Measurements from ENCODE around the gene SLC35E1.
"Not testable (repeated sequence)": the region's sequence is repeated elsewhere in the genome, so short reads cannot be mapped to it uniquely, and the experiment has no call there.

The SLC35E1 gene

GRCh38 chr19:16581145-16581970 is 9.1 kb upstream of the SLC35E1 start:
- DNase-seq, result no peak

- no peak for DNase-seq
Observed at GRCh38 chr19:16579381-16579780, 7.2 kb upstream of the SLC35E1 start.

GRCh38 chr19:16577531-16577985 is 5.3 kb upstream of the SLC35E1 start:
- no peak for DNase-seq

- DNase-seq, result no peak
Observed at GRCh38 chr19:16576690-16577530, 4.7 kb upstream of the SLC35E1 start.

- DNase-seq, result no peak
Observed at GRCh38 chr19:16575861-16576689, 3.9 kb upstream of the SLC35E1 start.

DNA sequence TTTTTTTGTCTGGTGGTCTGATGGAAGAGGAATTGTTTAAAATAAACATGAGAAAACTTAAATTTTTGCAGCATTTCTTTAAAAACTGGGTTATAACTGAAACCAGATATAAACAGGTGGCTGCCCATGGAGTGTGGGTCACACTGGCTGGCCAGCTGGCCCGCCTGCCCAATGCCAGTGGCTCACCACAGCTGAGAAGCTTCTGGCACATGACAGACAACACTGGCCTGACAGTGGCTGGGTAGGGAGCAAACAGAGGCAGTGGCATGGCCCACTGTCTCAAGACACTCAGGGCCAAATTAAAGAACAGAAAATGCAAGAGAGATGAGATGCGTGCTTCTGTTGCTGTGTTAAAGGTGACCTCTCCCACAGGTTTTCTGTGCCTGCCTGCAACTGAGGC is 3.1 kb upstream of the SLC35E1 start:
- DNase-seq, result no peak

DNA sequence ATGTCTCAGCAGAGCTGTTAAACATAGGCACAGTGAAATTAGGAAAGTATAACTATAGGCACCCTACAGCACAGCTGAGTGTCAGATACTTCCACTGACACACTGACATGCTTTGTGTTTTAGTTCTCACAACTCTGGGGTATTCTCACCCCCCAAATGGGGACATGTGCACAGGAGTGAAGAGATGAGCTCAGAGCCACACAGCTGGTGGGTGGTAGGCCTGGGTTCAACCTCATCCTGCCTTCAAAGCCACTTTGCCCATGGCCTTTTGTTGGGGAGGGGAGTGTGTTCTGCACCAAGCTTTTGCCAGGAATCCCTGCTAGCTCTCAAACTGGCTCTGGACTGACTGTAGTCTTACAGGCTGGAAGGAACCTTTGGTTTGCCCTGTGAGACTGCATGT is 1.7 kb upstream of the SLC35E1 start:
- DNase-seq, result no peak

DNA sequence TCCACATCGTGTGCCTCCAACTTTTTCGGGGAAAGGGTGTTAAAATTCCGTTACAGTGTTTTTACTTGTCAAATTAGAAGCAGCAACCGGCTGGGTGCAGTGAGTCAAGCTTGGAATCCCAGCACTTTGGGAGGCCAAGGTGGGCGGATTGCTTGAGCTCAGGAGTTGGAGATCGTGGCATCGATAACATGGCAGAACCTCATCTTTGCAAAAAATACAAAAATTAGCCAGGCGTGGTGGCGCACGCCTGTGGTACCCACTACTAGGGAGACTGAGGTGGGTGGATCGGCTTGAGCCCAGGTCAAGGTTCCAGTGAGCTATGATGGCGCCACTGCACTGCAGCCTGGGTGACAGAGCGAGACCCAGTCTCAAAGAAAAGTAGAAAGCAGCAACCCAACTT is 1.1 kb upstream of the SLC35E1 start:
- no peak for DNase-seq

DNA sequence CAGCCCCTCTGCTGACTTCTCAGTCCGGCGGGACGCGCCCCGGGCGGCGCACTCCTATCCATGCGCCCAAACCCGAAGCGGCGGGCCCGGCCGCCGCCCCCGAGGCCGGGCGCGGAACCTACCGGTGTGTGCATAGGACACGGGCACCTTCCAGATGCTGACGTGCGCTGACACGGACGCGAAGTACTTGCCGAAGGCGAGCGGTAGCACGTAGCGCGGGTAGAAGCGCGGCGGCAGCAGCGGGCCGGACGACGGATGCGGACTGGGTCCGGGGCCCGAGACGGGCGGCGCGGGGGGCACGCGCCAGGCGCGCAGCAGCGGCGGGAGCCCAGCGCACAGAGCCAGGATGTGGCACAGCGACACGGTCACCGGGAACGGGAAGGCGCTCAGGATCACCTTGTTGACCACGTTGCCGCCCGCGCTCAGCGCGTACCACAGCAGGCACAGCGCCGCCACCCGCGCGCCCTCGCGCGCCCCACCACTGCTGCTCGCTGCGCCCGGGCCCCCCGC is 338 bp downstream of the SLC35E1 start:
- no peak for DNase-seq

GRCh38 chr19:16571283-16571682 is 932 bp downstream of the SLC35E1 start:
- DNase-seq, result no peak

- no peak for DNase-seq
Observed at GRCh38 chr19:16569609-16570320, 2.5 kb downstream of the SLC35E1 start.

GRCh38 chr19:16566702-16567101 is 5.5 kb downstream of the SLC35E1 start:
- DNase-seq, result no peak

DNA sequence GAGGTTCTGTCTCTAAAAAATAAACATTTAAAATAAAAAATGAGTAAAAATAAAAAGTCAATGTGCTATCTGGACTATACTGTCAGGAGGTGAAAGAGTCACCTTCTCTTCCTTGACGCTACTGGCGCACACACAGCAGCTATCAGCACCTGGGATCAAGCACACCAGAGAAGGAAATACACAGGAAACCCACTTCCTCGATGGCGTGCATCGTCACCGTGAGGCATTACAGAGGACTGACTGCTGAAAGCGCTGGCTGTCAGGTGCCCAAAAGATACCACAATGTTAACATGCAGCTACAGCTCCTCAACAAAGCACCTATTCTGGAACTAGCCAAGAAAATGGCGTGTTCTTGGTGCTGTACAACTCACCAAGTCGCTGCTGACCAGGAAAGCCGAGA is 6.1 kb downstream of the SLC35E1 start:
- no peak for DNase-seq

DNA sequence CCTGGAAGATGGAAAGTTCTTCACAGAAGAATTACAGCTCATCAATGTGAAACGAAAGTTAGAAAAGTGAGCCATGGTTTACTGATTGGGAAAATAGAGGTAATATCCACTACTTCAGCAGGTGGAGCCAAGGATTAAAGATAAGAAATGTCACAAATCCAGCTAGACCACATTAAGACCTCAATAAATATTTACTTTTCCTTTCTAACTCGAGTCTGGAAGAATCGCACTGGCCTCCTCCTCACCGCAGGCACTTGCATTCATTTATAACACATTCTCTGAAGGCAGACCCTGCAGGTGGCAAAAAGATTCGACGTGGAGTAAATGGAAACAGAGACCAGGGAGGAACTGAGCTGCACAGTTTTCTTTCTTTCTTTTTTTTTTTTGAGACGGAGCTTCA is 7.4 kb downstream of the SLC35E1 start:
- no peak for DNase-seq

- DNase-seq, result no peak
Observed at GRCh38 chr19:16562608-16563025, 9.6 kb downstream of the SLC35E1 start.

DNA sequence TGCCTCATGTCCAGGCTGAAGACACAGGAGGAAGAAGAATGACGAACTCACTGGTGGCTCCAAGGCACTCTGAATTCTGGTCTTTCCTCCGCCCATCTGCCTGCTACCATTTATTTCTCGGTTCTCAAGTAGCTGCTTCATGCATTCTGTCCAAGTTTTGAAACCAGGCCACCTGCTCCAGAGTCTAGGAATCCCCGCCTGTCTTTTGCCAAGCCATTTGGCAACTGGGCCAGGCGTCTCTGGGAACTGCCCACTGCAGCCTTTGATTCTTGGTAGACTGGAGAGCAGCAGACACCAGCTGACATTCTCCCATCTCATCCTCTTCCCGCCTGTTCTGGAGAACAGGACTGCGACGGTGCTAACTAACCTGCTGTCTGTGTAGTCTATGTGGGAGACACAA is 10.8 kb downstream of the SLC35E1 start:
- no peak for DNase-seq

DNA sequence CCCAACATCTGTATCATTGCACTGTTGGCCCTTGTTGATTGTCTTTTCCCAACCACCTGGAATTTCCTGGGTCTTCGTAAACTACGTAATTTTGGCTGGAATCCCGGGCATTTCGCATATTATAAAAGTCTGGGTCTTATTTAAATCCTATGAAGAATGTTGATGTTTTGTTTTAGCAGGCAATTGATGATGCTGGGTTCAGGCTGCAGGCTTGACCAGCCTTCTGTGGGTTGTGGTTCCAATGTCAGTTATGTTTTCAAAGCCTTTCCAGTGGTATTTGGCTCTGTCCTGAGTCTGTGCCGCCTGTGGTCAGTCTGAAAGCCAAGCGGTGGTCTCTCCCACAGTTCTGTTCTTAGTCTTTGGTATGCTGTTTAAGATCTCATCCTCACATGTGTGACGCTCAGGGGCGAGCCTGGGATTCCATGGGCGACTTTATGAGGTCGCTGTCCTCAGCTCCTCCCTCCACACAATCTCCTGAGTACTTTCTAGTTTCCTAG is 12.4 kb downstream of the SLC35E1 start:
- no peak for DNase-seq

- DNase-seq, result no peak
Observed at GRCh38 chr19:16554776-16555175, 17.4 kb downstream of the SLC35E1 start.

- DNase-seq, result not testable (repeated sequence)
Observed at GRCh38 chr19:16551902-16552301, 20.3 kb downstream of the SLC35E1 start.

DNA sequence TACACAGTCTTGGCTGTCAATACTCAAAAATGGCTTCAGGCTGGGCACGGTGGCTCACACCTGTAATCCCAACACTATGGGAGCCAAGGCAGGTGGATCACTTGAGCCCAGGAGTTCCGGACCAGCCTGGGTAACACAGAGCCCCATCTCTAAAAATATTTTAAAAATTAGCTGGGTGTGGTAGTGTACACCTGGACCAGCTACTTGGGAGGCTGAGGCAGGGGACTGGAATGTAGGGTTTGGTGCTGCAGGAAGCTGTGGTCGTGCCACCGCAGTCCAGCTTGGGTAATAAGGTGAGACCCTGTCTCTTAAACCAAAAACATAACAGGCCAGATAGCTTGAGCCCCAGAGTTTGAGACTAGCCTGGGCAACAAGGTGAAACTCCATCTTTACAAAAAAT is 23.3 kb downstream of the SLC35E1 start:
- DNase-seq, result no peak

GRCh38 chr19:16544473-16545231 is 27.6 kb downstream of the SLC35E1 start:
- DNase-seq, result no peak
